GM21576 (cell line): ENCODE measurements around the gene ARFGEF3.

Source experiments
- ATAC-seq: cut with Tn5 transposase; IDR thresholded peaks from one replicate; pipeline ENCODE4 v1.9.1; 2021; ENCODE audit warnings: mild to moderate bottlenecking, moderate library complexity; ENCODE audit not compliant: unreplicated experiment

ARFGEF3 gene

DNA sequence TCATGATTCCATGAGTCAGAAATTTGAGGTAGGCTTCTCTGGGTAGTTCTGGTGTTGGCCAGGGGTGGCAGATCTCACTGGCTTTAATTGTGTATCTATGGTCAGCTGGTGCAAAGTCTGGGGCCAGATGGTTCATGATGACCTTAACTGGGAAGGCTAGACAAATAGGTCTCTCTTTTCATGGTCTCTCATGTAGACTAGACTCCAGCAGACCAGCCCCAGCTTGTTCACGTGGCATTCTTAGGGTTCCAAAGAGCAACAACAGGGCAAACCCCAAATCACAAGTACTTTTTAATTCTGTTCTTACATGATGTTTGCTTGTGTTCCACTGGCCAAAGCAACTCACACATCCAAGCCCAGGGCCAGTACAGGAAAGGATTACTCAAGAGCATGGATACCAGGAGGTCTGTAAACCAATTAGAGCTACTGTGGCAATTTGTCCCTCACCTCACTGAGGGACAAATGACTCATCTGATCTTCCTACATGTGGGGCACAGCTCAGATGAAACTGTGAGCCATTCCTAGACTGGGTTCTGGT lies 136.1 kb downstream of the ARFGEF3 start:
- ATAC-seq = no peak

GRCh38 chr6:138300469-138300868 lies 138.7 kb downstream of the ARFGEF3 start:
- ATAC-seq = no peak

GRCh38 chr6:138302554-138302953 lies 140.8 kb downstream of the ARFGEF3 start:
- ATAC-seq = no peak

DNA sequence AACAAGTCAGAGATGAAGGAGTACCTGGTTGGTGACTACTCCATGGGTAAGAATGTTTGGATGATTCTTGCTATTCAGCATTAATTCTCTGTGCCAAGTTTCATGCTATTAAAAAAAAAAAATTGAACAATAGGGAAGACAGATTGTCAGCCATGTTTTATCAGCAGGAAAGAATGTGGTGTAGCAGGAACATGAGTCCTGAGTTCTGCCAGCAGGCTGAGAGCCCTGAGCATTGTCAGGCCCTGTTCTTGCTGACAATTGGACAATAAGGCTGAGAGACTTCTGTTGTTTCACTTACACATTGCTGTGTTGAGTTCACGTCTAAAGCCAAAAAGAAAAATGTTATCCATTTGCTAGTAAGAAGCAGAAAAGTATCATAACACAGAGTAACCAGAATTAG lies 145.6 kb downstream of the ARFGEF3 start:
- no peak for ATAC-seq

GRCh38 chr6:138307816-138308730 lies 146.3 kb downstream of the ARFGEF3 start:
- no peak for ATAC-seq

DNA sequence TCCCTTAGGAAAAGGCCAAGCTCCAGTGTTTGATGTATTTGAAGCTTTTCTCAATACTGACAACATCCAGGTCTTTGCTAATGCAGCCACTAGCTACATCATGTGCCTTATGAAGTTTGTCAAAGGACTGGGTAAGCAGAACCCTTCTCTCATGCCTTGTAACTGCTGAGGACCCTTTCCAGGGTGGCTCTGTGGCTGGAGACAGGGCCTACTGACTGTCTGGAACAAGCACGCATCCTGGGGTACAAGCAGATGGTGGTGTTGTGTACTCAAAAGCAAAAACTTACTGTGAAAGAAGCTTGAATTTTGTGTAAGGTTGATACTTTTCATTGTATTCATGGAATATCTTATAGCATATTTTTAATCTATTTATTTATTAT lies 147.0 kb downstream of the ARFGEF3 start:
- no peak for ATAC-seq

GRCh38 chr6:138309695-138310094 lies 148.0 kb downstream of the ARFGEF3 start:
- no peak for ATAC-seq

DNA sequence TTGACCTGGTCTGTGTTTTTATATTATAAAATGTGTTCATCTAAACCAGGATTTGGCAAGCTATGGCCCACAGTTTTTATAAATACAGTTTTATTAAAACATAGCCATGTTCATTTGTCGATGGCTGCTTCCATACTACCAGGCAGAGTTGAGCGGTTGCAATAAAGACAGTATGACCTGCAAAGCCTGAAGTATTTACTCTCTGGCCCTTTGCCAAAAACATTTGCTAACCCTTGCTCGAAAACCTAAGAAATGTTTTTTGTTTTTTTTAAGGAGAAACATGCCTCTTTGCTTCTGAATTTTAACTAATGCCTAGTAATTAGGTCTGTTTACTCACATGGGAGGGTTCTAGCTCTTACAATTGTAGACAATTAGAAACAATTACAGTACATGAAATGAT lies 148.6 kb downstream of the ARFGEF3 start:
- no peak for ATAC-seq

DNA sequence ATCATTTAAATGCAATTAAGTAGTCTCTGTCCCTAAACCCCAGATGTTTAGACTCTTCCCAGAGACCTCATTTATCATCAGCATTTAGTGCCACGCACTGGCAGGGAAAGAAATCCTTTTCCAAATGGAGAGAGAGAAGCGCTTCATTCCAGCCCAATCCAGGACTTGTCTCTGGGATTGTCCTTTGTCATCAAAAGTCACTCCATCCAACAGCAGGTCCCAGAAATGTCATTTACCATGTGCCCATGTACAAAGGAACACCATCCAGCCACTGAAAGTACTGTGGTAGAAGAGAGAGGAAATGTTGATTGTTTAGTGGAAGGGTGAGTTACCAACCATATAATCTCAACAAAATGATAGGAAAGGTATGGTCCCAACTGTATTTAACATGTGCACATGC lies 149.1 kb downstream of the ARFGEF3 start:
- no peak for ATAC-seq

GRCh38 chr6:138311268-138311667 lies 149.5 kb downstream of the ARFGEF3 start:
- ATAC-seq = no peak

DNA sequence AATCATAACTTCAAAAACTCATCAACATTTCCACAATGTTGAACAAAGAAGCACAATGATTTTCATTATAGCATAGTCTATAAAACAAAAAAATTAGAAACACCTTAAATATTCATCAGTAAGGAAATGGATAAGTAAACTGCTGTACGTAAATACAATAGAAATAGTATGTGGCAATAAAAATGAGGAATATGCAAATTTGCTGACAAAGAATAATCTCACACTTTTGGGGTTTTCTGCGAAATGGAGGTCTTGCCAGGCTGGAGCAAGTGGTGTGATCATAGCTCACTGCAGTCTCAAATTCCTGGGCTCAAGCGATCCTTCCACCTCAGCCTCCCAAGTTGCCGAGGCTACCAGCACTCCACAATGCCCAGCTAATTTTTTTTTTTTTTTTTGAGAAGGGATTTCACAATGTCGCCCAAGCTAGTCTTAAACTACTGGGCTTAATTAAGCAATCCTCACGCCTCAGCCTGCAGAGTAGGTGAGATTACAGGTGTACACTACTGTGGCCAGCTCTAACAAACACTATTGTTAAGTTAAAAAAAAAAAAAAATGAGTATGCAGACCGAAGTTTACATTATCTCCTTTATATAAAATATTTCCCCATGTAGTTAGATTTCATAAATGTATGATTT lies 157.1 kb downstream of the ARFGEF3 start:
- no peak for ATAC-seq

GRCh38 chr6:138321934-138322333 lies 160.2 kb downstream of the ARFGEF3 start:
- no peak for ATAC-seq

- no peak for ATAC-seq
Observed at GRCh38 chr6:138323821-138324220, 162.1 kb downstream of the ARFGEF3 start.

DNA sequence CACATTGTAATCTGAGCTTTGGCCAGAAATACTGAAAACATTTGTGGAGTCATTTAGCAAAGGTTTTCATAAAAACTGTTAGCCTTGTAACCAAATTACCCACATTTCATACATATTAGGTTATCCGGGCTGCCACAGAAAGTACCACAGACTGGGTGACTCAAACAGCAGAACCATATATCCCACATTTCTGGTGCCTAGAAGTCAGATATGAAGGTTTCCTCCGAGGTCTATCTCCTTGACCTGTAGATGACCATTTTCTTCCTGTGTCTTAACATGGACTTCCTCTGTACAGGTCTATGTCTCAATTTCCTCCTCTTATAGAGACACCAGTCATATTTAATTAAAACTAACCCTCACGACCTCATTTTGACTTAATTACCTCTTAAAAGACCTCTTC lies 166.5 kb downstream of the ARFGEF3 start:
- no peak for ATAC-seq

DNA sequence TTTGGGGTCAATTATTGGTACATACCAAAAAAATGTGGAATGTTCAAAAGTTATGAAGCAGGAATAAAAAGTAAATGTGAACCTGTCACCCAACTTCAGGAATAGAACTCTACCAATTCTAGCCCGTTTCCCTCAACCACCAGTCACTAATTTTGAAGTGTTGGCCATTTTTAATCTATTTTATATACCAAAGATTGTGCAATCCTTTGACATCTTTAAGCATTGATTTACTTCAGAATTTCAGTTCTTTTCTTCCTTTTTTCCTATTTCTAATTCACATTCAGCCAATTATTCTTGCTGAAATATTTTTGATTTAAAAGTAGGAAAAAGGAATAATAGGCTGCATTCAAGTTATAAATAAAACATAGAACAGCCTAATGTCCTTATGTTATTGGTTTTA lies 169.0 kb downstream of the ARFGEF3 start:
- no peak for ATAC-seq

DNA sequence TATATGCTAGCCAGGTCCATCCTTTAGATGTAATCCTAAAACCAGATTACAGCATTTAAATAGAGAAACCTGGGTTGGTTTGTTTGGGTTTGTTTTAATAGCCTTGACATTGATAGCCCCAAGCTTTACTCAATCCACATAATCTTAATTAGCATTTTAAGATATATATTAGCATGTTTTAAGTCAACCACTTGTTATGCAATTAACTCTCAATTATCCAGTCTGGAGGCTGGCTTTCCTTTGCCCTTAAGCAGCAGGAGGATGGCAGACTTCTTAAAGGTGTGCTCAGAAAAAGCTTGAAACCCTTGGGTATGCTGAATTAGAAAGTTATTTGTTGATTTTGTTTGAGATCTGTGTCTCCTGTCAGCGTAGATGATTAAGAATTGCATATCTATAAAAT lies 169.7 kb downstream of the ARFGEF3 start:
- ATAC-seq = no peak

- ATAC-seq = no peak
Observed at GRCh38 chr6:138331984-138332383, 170.2 kb downstream of the ARFGEF3 start.

DNA sequence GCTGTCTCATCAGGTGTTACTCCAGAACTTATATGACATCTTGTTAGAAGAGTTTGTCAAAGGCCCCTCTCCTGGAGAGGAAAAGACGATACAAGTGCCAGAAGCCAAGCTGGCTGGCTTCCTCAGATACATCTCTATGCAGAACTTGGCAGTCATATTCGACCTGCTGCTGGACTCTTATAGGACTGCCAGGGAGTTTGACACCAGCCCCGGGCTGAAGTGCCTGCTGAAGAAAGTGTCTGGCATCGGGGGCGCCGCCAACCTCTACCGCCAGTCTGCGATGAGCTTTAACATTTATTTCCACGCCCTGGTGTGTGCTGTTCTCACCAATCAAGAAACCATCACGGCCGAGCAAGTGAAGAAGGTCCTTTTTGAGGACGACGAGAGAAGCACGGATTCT lies 172.3 kb downstream of the ARFGEF3 start:
- ATAC-seq = no peak

DNA sequence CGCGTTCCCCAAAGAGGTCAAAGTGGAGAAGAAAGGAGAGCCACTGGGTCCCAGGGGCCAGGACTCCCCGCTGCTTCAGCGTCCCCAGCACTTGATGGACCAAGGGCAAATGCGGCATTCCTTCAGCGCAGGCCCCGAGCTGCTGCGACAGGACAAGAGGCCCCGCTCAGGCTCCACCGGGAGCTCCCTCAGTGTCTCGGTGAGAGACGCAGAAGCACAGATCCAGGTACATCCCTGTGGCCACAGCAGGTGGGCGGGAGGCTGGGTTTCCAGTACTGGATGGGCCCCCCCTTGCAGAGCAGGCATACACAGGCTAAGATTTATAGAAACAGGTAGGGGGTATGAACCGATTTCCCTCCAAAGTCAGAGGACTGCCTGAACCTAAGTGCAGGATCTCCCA lies 173.2 kb downstream of the ARFGEF3 start:
- ATAC-seq = no peak

GRCh38 chr6:138336221-138336620 lies 174.5 kb downstream of the ARFGEF3 start:
- no peak for ATAC-seq

- ATAC-seq = no peak
Observed at GRCh38 chr6:138337076-138337475, 175.3 kb downstream of the ARFGEF3 start.

GRCh38 chr6:138339024-138339423 lies 177.3 kb downstream of the ARFGEF3 start:
- no peak for ATAC-seq
